Hematopoietic multipotent progenitor cell treated with erythropoietin and hydrocortisone succinate and interleukin-3 and kit ligand, for 8 days (in vitro differentiated cells): ENCODE measurements around the gene ERC2.

ENCODE experiments used
- DNase-seq: peaks from one replicate; pipeline ENCODE4 v3.0.0-alpha.2; 2015

ERC2 gene

DNA sequence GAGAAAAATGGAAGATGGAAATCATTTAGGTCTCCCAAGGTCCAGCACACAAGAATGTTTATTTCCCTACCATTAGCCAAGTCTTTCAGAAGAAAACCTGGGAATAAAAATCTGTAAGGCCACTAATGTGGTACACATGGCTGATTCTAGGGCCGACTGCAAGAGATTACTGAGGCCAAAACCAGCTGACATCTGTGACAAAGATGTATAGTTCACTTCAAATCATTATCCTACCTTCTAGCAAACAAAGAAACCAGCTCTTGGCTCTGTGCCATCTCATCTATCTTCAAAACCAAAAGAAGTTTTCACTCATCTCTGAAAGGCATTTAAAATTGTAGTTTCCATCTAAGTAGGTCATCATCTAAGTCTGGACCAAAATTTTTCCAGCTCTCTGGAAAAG, 43.9 kb downstream of the ERC2 start:
- DNase-seq, result no peak

DNA sequence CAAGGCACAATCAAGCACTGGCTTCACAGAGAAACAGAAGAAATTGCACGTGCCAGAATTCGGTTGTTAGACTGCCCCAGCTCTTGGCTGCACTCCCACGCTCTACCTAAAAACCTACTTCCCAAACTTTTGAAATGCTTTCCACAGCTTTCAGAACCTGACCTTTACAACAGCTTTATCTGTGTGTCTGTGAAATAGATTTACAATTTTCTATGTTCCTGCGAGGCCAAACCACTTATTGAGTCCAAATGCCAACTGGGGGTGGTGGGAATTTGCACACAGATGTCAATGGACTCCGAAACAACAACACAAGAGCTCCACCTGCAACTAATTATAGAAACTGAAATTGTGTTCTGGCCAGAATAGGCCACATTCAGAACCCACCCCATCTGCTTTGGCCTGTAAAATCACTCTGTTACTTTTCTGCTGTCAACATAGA, 44.6 kb downstream of the ERC2 start:
- no peak for DNase-seq

- DNase-seq, result no peak
Measured at GRCh38 chr3:56422316-56422715, 46.0 kb downstream of the ERC2 start.

DNA sequence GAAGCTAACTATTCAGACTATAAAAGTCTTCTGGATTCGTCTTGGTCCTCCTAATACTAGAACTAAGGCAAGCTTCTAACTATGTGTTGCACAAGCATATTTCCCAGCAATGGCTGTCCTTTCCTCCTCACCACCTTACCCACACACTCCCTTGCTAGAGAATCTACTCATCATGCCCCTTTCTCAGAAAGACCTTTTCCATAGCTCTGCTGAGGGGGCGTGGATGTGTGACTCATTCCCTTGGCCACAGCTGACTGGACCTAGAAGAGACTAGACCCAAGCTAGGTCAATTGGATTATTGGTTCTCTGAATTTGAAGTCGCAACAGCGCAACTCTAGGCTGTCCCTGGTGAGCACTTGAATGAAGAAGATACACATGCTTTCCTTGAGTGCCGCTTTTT, 47.1 kb downstream of the ERC2 start:
- no peak for DNase-seq

GRCh38 chr3:56415652-56416051, 52.6 kb downstream of the ERC2 start:
- DNase-seq, result no peak

DNA sequence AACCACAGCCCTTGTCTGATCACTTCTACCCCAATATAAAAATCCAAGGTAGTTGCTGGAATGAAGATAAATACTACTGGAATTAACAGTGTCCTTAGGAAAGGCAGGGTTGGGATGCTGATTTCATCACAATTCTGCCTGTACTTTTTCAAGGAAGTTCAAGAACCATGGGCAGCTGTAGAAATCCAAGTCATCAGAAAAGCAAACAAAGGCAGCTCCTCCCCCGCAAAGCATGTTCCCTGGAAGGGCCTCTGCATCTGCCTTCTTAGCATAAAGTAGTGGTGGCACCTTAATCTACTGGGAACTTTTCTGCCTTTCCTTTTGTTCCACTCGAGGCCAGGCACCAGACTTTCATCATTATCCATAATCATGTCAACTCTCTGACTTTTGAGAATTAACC, 54.4 kb downstream of the ERC2 start:
- no peak for DNase-seq

DNA sequence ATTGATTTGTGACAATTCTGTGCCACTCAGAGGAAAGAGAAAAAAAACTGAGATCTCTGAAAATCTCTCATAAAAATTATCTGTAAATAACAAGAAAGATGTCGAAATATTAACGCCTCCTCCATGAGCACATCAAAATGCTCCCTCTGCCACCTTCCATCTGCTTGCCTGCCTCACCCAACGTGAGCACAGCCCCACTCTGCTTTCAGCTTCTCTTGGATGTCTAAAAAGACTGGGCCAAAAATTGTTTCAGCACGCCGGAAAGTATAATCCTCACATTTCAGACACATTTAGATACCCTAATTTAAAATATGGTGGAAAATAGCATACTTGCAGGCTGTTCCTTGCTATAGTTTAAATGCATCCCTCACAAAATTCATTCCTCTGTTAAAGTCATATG, 57.1 kb downstream of the ERC2 start:
- DNase-seq, result no peak

DNA sequence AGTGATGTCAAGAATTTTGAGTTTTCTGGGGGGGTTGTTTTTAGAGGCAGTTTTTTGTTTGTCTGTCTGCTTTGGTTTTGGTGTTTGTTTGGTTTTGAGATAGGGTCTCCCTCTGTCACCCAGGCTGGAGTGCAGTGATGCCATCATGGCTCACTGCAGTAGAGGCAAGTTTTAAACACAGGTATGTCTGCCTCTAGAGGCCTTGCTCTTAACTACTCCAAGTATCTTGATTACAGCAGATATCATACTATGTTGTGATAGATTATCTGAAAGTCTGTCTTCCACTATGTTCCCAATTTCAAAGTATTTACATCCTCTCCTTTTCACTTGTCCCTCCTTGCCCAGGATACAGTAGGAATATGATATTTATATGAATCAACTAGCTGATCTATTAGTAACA, 57.7 kb downstream of the ERC2 start:
- no peak for DNase-seq

GRCh38 chr3:56409790-56410189, 58.5 kb downstream of the ERC2 start:
- no peak for DNase-seq

GRCh38 chr3:56408761-56409196, 59.5 kb downstream of the ERC2 start:
- DNase-seq, result no peak

DNA sequence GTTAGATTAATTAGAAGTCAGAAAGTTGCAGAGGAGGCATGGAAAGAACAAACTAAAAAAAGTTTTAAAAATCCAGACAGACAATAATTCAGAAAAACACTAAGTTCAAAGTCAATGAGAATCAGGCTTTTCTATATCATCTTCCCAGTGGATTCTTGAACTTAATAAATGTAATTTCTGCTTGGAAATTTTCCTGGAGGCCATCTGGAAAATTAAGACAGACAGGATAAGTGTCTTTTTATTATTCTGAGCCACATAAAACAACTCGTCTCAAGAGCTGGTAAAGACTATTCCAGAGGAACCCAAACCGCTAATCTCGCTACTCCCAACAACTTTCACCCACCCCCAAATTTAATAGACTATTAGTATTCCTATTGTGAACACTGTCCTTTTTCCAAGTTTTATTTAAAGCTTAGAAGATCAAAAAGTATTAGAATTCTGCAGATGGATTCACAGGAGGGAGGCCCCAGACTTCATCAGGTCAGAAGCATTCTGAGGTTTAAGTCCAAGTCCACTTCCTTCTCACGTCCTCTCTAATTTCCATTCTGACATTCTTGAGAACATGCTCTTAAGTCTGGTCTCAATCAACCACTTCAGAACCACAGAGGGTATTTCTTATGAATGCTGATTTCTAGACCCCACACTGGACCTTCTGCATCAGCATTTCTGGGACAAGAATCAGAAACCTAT, 61.3 kb downstream of the ERC2 start:
- no peak for DNase-seq

GRCh38 chr3:56404884-56405283, 63.4 kb downstream of the ERC2 start:
- DNase-seq, result no peak

- DNase-seq, result no peak
Measured at GRCh38 chr3:56398659-56399058, 69.6 kb downstream of the ERC2 start.

DNA sequence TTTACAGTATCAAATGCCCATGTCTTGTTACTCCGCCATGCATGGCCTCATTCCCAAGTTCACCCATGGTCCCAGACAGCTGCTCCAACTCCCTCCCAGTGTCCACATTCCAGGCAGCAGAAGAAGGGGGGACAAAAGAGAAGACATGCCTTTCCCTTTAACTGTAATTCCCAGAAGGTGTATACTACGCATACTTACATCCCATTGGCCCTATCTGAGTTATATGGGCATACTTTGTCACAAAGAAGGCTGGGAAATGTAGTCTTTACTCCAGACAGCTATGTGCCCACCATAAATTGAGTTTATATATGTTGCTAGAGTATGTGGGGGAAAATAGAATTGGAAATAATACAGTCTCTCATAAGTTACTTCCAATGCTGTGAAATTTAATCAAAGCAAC, 70.5 kb downstream of the ERC2 start:
- no peak for DNase-seq

DNA sequence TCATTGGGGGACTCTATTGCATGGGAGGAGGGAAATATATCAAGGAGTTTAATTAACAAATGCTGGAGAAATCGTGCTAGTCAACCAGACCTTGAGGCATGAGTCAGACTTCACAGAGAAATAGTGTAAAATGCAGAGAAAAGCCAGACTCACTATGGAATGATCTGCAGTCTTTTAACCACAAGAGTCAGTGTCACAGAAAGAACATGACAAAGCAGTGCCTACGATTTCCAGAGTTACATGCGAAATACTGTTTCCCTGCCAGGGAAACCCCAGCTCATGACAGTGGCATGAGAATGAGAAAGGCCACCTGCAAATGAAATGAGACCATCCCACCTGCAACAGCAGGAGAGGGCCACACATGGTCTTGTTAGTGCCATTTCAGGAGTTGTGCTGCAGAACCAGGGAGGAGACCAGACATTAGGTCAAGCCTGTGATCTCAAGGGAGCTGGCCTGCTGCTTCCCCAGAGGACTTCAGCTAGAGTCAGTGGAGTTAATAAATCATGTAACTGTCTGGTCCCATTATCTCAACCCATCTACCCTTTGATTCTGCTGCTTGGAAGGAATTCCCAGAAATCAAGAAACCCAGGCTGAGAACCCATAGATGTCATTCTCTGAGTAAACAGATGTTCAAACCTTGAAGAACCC, 79.0 kb downstream of the ERC2 start:
- DNase-seq, result no peak

GRCh38 chr3:56383092-56383491, 85.2 kb downstream of the ERC2 start:
- DNase-seq, result no peak

DNA sequence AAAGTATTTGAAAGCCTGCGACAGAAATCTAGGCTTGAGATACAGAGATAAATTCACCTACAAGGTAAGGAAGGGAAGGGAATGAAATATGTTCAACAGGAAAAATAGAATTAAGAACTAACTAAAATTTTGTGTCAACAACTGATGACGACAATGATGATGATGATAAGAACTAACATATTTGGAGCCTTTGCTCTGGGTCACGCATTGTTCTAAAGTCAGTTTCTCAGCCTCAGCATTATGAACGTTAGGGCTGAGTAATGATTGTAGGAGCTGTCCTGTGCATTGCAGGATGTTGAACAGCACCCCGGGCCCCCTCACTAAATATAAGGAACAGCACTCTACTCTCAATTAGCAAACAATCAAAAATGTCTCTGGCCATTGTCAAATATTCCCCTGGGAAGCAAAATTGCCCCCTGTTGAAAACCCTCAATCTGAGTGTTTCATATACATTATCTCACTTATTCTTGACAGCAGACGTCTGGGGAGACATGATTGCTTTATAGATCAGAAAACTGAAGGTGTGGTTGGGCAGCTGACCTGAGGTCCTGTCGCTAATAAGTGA, 88.5 kb downstream of the ERC2 start:
- no peak for DNase-seq

GRCh38 chr3:56375654-56376053, 92.6 kb downstream of the ERC2 start:
- no peak for DNase-seq

DNA sequence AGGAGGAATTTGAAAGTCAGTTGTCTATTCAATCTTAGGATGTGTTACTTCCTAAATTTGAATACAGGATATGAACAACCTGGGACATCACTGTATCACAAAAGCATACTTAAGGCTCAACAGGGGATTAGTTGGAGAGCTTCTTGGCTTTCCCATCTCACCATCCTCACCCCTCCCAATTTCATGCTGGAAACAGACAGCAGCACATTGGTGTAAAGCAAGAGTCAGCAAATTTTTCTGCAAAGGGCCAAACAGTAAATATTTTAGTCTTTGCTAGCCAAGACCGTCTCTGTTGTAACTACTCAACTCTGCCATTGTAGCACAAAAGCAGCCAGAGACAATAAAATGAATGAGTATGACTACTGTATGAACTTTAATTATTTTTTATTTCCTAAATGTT, 94.9 kb downstream of the ERC2 start:
- no peak for DNase-seq

DNA sequence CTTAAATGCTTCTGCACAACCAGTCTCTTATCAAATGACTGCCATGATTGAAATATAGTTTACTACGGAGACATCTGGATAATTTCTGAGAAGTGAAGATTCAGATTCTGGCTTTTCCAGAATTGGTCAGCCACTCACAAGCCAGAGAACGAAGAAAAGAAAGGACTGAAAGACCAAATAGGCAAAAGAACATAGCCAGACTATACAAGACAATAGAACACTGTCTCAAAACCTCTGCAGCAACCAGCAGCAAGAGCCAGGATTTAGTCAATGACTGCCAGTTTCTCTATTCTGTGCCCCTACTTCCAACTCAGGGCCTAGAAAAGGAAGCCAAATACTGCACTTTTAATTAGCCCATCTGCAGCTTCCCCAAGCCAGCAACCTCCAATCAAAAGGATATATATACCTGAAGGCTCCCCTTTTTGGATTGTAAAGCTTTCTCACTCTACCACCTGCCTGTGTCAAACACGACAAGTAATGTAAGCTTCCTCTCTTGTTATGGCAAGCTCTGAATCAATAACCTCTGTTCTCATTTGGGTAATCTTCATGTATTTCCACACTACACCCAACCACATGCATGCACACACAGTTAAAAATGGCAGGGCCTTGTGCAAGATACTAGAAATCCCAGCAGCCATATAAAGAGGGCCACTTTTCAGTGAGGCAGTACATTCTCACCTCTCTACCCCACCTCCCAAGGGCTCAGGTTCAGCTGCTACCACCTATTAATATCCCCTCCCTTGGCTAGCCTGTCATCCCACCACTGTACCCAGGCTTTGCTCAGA, 97.1 kb downstream of the ERC2 start:
- DNase-seq, result no peak

DNA sequence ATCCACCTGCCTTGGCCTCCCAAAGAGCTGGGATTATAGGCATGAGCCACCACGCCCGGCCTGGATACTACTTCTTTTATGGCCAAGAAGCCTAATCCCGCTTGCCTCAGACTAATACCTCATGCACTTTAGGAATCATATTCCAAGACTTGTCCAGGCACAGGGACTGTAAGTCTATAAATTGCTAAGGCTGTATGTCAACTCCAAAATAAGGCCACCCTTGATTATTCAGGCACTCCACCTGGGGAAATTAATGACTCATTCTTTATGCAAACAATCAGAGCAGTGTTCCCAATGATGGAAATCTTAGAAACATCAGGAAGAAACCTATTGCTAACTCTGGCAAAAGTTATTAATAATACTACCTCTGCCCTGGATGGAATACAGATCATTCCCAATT, 98.4 kb downstream of the ERC2 start:
- DNase-seq, result no peak

- no peak for DNase-seq
Measured at GRCh38 chr3:56368846-56369245, 99.4 kb downstream of the ERC2 start.

- no peak for DNase-seq
Measured at GRCh38 chr3:56366641-56367162, 101.6 kb downstream of the ERC2 start.
